ENCODE results near the gene LHPP.

GRCh38 chr10:124423813-124424212, 37.8 kb upstream of the LHPP start:
- TF ChIP-seq ZFP37 (tag by site-specific recombination; IDR thresholded peaks at IDR 0.05): no peak
- no peak for TF ChIP-seq CTCF (tag by site-specific recombination; IDR thresholded peaks at IDR 0.05)
- TF ChIP-seq ZNF416 (tag by site-specific recombination; IDR thresholded peaks at IDR 0.05): no peak
- no peak for TF ChIP-seq MYNN (tag by site-specific recombination; IDR thresholded peaks at IDR 0.05; ENCODE audit: borderline replicate concordance)
- no peak for TF ChIP-seq ZNF776 (tag by site-specific recombination; IDR thresholded peaks at IDR 0.05; ENCODE audit: borderline replicate concordance)
- no peak for TF ChIP-seq ZNF146 (tag by site-specific recombination; IDR thresholded peaks at IDR 0.05)
- no peak for TF ChIP-seq ZNF302 (tag by site-specific recombination; IDR thresholded peaks at IDR 0.05; ENCODE audit: low read depth)
- TF ChIP-seq ZNF10 (tag by site-specific recombination; IDR thresholded peaks at IDR 0.05): no peak
- no peak for TF ChIP-seq SCRT2 (tag by site-specific recombination; IDR thresholded peaks at IDR 0.05)
